Measurements from ENCODE around the gene ZNHIT6. TPM values are rescaled to one million over a fixed set of nuclear protein-coding genes. Genes with fewer than 3 reads are reported as not detected.

ZNHIT6 gene
- total and polyA plus RNA-seq, 2 of the 8 experiments (the other 6 are each of a cell fraction or from before 2014, with no cell fraction given): 5.9 to 17.2 TPM

- Histone ChIP-seq H3K56ac (replicated peaks; ENCODE audit: insufficient read length, low read depth, low read length) (no peak overlapping the region), H4K20me1 (replicated peaks in 1 of 2; ENCODE audit: control insufficient read depth in 1 of 2, insufficient read depth in 2 of 2, low read length in 2 of 2) (no peaks in the 10 kb centered on the region), H3K4me1 (replicated peaks in 1 of 4; ENCODE audit: control insufficient read depth in 3 of 4, insufficient read depth in 4 of 4, low read length in 3 of 4) (no peaks in the 10 kb centered on the region), H2BK120ac (replicated peaks; ENCODE audit: low read depth, low read length) (no peak overlapping the region), H3K23me2 (ENCODE audit: low read depth, low read length) (no peaks in the 10 kb centered on the region), H4K8ac (ENCODE audit: extremely low read depth, insufficient read depth, low read length) (no peak overlapping the region), H3K27me3 (replicated peaks in 1 of 4; ENCODE audit: control insufficient read depth in 3 of 4, extremely low read depth in 1 of 4, insufficient read depth in 3 of 4, low read length in 3 of 4) (no peaks in the 10 kb centered on the region), H3K4ac (replicated peaks; ENCODE audit: insufficient read length, low read depth, low read length) (no peak overlapping the region), H3K9me3 (ENCODE audit: insufficient read depth in 2 of 2, low read depth in 1 of 2, low read length in 1 of 2) (no peaks in the 10 kb centered on the region), H2AK5ac (ENCODE audit: low read depth, low read length) (no peak overlapping the region), H3K18ac (ENCODE audit: extremely low read depth, low read length) (no peak overlapping the region), H2AFZ (ENCODE audit: low read length) (no peak overlapping the region), H2BK15ac (ENCODE audit: low read length) (no peak overlapping the region), H2BK20ac (ENCODE audit: low read length) (no peak overlapping the region), H3K14ac (ENCODE audit: insufficient read length) (no peak overlapping the region), H3K27ac (ENCODE audit: low read depth, low read length) (no peak overlapping the region), H3K4me3 (ENCODE audit: extremely low read depth in 1 of 4, insufficient read depth in 2 of 4, low read depth in 3 of 4, low read length in 4 of 4) (no peak overlapping the region), H2BK12ac (ENCODE audit: low read depth, low read length) (no peak overlapping the region), H2BK5ac (ENCODE audit: low read depth, low read length) (no peak overlapping the region), H4K91ac (replicated peaks; ENCODE audit: insufficient read length, low read length) (no peak overlapping the region), H3K4me2 (ENCODE audit: insufficient read depth in 1 of 2, low read depth in 2 of 2, low read length in 2 of 2) (no peak overlapping the region), H4K5ac (ENCODE audit: insufficient read length, low read depth, low read length) (no peak overlapping the region), H3K79me2 (ENCODE audit: control insufficient read depth in 1 of 2, insufficient read depth in 2 of 2, low read length in 2 of 2) (no peaks in the 10 kb centered on the region), H3K79me1 (ENCODE audit: low read depth, low read length) (no peaks in the 10 kb centered on the region), H3K23ac (ENCODE audit: insufficient read length) (no peak overlapping the region), H3K9ac (replicated peaks in 1 of 4; ENCODE audit: extremely low read depth in 1 of 4, low read depth in 3 of 4, low read length in 3 of 4) (no peak overlapping the region), H3K36me3 (ENCODE audit: control insufficient read depth in 2 of 4, insufficient read depth in 4 of 4, low read length in 3 of 4) (no peaks in the 10 kb centered on the region)
- no peak for FAIRE-seq
- DNase-seq (ENCODE audit: low read depth in 1 of 2, low spot score in 2 of 2): no peak
- POLR2A ChIA-PET (ENCODE audit: partially characterized antibody): interaction anchor here (1.4 kb wide), 1 partner anchor 163 kb away, joined by 3 read pairs; the partner anchor contains the start of gene CCN1
- WGBS, 2 experiments (ENCODE audit: extremely low coverage in 1 of 2, insufficient coverage in 1 of 2, insufficient read length in 1 of 2, insufficient replicate concordance in 2 of 2, low coverage in 1 of 2, low lambda C conversion rate in 2 of 2, missing lambda C conversion rate in 1 of 2): 89% methylated on average over 3 of the region's 3 CpGs; no CpG with 5 or more reads in 1 of the 2 experiments
- CTCF ChIA-PET (ENCODE audit: partially characterized antibody): interaction anchor here (1.4 kb wide), 2 partner anchors 12 to 51 kb away, joined by 4 read pairs; no protein-coding TSS in a partner anchor
- TF ChIP-seq SAP30 (IDR thresholded peaks at IDR 0.05; ENCODE audit: insufficient read depth, insufficient replicate concordance, low read length): no peak
- TF ChIP-seq TEAD4 (IDR thresholded peaks at IDR 0.05; ENCODE audit: low read depth, low read length): no peak
Observed at GRCh38 chr1:85743814-85744213, 35.6 kb upstream of the ZNHIT6 start.
